ENCODE measurements around the gene KRTAP10-12. TPM values are rescaled to one million over a fixed set of nuclear protein-coding genes. Genes with fewer than 3 reads are reported as not detected.
"Not testable (repeated sequence)": the region's sequence is repeated elsewhere in the genome, so short reads cannot be mapped to it uniquely, and the experiment has no call there.

The KRTAP10-12 gene
- total RNA-seq, 1 donor from 2014 or later: not detected

DNA sequence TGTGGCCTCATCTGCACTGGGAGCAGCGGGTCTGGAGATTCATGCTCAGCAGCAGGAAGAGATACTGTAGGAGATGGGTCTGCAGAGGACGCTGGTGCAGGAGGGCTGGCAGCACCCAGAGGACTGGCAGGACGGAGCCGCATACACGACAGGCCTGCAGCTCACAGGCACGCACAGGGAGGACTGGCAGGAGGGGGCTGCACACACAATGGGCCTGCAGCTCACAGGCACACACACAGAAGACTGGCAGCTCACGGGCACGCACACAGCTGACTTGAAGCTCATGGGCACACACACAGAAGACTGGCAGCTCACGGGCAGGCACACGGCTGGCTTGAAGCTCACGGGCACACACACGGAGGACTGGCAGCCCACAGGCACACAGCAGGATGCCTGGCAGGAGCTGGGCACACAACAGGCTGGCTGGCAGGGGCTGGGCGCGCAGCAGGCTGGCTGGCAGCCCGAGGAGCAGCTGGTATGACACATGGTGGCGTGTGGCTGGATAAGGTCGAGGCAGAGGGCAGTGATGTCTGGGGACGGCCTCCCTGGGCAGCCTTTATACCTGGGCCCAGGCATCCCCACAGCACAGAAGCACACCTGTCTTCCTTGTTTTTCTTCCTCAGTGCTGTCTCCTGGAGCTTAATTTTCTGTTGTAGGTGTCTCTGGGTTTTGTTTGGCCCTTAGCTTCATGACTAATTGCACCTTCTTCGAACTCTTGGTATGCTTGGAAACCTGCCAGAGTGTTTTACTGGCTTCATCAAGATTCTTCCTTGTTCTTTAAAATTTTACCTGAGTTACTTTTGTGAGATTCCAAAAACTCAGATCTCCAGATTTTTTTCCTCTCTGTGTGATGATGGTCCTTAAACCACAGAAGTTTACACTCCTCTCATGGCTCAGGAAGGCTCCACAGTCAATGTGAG lies 30.3 kb upstream of the KRTAP10-12 start, which contains the start of gene KRTAP12-2:
Gene KRTAP12-2, minus strand, starts transcription at position 527 of the 920 bp plus-strand sequence. Its CDS starts 41 bp downstream, at position 486.
- intact Hi-C loops (cut with DNase I): no loop called here
- DNase-seq (ENCODE audit: low spot score): peak; percentile 79

DNA sequence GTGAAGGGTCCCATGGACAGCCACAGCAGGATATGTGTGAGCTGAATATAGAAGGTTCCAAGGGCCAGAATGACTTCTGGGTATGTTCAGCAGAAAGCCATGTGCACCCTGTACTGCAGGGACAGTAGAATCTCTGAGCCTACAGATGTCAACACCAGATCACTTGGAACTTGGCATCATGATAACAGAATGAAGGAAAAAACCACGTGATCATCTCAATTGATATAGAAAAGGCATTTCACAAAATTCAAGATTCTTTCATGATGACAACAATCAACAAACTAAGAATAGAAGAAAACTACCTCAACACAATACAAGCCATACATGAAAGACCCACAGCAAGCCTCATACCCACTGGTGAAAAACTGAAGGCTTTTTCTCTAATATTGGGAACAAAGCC lies 29.4 kb upstream of the KRTAP10-12 start:
- intact Hi-C loops (cut with DNase I): no loop called here

DNA sequence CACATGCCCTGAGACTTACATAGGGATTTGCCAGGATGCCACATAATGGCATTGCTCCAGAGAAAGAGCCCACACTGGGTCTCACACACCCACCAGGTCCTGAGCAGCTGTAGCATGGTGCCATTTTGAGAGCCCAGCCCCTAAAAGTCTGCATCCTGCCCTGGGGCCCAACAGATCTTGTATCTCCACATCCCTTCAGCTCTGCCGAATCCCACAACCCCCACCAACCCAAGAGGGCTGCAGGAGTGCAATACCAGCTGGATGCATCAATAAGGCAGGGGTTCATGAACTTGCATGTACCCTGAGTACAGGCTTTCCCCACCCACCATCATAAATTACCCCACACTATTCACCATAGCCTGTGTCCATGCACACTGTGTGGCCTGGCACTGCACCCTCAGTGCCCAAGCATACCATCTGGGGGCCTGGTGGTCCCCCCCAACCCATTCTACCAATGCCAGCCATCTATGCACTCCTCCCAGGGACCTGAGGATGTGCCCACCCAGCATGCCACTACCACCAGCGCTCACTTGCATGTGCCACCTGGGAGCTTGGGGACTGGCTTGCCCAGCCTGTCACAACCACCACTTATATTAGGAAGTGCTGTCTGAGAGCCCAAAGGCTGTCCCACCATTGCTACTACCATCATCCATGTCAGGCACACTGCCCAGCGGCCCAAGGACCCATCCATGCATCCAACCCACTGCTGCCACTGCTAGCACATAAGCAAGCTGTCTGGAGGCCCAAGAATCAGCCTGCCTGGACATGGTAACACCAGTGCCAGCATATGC lies 26.1 kb upstream of the KRTAP10-12 start:
- DNase-seq (ENCODE audit: low spot score): peak; percentile 63
- intact Hi-C loops (cut with DNase I): no loop called here

More for the DNA sequence above, 29.4 kb upstream of the KRTAP10-12 start:
- DNase-seq (ENCODE audit: low spot score): peak; percentile 22

GRCh38 chr21:44671911-44672310 lies 25.1 kb upstream of the KRTAP10-12 start:
- intact Hi-C loops (cut with DNase I): no loop called here
- DNase-seq (ENCODE audit: low spot score): no peak

- no peak for DNase-seq (ENCODE audit: low spot score)
- intact Hi-C loops (cut with DNase I): no loop called here
Observed at GRCh38 chr21:44677881-44678280, 19.1 kb upstream of the KRTAP10-12 start.

GRCh38 chr21:44681152-44681551 lies 15.8 kb upstream of the KRTAP10-12 start:
- intact Hi-C loops (cut with DNase I): no loop called here
- no peak for DNase-seq (ENCODE audit: low spot score)

GRCh38 chr21:44681861-44682579 lies 15.0 kb upstream of the KRTAP10-12 start, which contains the start of gene KRTAP12-1:
Gene KRTAP12-1 (minus strand): TSS chr21:44682163. CDS start chr21:44682123, 40 bp downstream.
- DNase-seq (ENCODE audit: low spot score): no peak
- intact Hi-C loops (cut with DNase I): no loop called here

- intact Hi-C loops (cut with DNase I): no loop called here
- DNase-seq (ENCODE audit: low spot score): no peak
Observed at GRCh38 chr21:44682580-44683151, 14.3 kb upstream of the KRTAP10-12 start.

DNA sequence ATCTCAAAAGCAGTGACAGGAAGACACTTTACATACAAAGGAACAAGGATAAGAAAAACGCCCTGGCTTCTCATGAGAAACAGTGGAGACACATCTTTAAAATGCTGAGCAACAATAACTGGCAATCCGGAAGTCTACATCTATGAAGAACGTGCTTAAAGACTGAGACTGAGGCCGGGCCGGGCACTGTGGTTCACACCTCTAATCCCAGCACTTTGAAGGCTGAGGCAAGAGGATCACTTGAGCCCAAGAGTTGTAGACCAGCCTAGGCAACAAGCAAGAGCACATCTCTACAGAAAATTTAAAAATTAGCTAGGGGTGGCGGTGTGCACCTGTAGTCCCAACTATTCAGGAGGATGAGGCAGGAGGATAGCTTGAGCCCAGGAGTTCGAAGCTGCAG lies 12.9 kb upstream of the KRTAP10-12 start:
- no peak for DNase-seq (ENCODE audit: low spot score)
- intact Hi-C loops (cut with DNase I): no loop called here

DNA sequence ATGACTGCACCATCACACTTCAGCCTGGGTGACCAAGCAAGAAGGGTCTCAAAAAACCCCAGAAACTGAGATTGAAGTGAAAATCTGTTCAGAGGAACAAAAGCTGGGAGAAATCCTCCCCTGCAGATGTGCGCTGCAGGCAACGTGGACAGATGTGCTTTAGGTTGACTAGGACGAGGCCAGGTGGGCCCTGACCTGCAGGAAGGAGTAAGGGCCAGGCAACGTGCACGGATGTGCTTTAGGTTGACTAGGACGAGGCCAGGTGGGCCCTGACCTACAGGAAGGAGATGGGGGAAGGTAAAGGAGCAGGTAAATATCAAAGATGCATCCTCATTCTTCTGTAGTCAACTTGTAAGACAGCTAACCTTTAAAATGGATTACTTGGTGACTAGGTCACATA lies 12.5 kb upstream of the KRTAP10-12 start:
- intact Hi-C loops (cut with DNase I): no loop called here
- DNase-seq (ENCODE audit: low spot score): peak; percentile 20

DNA sequence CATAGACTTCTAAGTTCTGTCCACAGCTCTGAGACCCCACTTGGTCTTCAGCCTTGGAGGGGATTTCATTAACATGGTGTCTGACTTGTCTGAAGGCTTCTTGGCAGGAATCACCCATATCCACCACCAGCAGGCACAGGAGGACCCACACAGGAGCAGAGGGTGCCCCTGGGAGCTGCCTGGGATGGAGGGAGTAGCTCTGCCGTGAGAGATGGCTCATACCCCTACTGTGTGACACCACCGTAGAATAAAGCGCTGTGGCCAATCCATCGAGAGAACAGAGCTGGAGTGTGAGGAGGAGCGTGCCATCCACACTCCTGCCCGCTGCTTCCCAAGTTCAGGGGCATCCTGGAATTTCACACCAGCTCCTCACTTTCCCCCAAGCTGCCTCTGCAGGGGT lies 11.9 kb upstream of the KRTAP10-12 start:
- intact Hi-C loops (cut with DNase I); DNase-seq (ENCODE audit: low spot score): not testable (repeated sequence)

GRCh38 chr21:44686000-44686781 lies 10.8 kb upstream of the KRTAP10-12 start:
- DNase-seq (ENCODE audit: low spot score): peak; percentile 27
- intact Hi-C loops (cut with DNase I): no loop called here

- peak; percentile 43 for DNase-seq (ENCODE audit: low spot score)
Observed at GRCh38 chr21:44686843-44687561, 10.0 kb upstream of the KRTAP10-12 start.

DNA sequence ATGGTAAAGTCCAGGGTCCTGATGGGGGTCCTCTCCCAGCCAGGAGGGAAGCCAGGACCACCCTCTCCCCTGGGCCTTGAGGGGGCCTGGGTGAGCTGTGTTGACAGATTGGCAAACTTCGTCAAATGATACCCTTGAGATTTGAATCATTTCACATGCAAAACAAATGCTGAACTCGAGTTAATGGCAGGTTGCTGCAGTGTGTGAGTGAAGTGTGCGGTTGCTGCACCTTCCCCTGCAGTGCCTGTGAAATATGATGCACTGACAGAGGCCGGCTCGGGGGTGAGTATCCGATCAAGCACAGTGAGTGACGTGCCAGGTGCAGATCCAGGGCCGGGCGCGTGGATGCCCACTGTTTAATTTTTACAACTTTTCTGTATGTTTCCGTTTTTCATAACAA lies 9.3 kb upstream of the KRTAP10-12 start:
- intact Hi-C loops (cut with DNase I): no loop called here
- peak; percentile 9 for DNase-seq (ENCODE audit: low spot score)

More at GRCh38 chr21:44686843-44687561, 10.0 kb upstream of the KRTAP10-12 start:
- intact Hi-C loops (cut with DNase I): no loop called here

DNA sequence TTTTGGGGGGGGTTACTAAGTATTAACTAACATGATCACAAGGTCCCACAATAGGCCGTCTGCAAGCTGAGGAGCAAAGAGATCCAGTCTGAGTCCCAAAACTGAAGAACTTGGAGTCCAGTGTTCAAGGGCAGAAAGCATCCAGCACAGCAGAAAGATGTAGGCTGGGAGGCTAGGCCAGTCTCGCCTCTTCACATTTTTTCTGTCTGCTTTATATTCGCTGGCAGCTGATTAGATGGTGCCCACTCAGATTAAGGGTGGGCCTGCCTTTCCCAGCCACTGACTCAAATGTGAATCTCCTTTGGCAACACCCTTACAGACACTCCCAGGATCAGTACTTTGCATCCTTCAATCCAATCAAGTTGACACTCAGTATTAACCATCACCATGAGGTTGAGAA lies 7.2 kb upstream of the KRTAP10-12 start:
- intact Hi-C loops (cut with DNase I); DNase-seq (ENCODE audit: low spot score): not testable (repeated sequence)

DNA sequence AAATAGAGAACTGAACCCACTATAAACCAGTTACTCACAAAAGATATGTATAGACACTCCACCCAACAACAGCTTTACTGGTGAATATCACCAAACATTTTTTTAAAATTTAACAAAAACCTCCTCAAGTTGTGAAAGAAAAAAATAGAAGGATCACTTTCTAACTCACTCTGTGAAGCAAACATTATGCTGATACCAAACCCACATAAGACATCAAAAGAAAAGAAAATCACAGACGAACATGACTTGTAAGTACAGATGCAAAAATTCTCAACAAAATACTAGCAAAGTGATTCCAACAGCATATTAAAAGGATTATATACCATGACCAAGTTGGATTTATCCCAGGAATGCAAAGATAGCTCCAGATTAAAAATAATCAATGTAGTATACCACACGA lies 5.3 kb upstream of the KRTAP10-12 start:
- intact Hi-C loops (cut with DNase I): no loop called here
- no peak for DNase-seq (ENCODE audit: low spot score)

GRCh38 chr21:44692798-44693512 lies 4.0 kb upstream of the KRTAP10-12 start:
- no peak for DNase-seq (ENCODE audit: low spot score)
- intact Hi-C loops (cut with DNase I): no loop called here

Measured in cardiac septum (tissue), 1 donor.